Activated CD4-positive, alpha-beta T cell treated with anti-CD3 and anti-CD28 coated beads, Interleukin-2, amount 10 ng/mL, durations not matched to agents 7 days and 5 days (primary cell): ENCODE measurements around the gene CYP1A1. TPM values are rescaled to one million over a fixed set of nuclear protein-coding genes. Genes with fewer than 3 reads are reported as not detected.

Source experiments
- CTCF ChIA-PET: fragments of 350-600 bp; sonication (Branson Sonifier 250); formaldehyde crosslinking; loops from one replicate; lab custom pipeline; 2021; ENCODE audit warnings: antibody characterized with exemption; lab: Charles Lee
- POLR2A ChIA-PET: fragments of 350-600 bp; sonication (Branson Sonifier 250); formaldehyde crosslinking; loops from one replicate; lab custom pipeline; 2021; ENCODE audit warnings: antibody characterized with exemption; lab: Charles Lee
- DNase-seq: peaks from one replicate; pipeline ENCODE4 v3.0.0-alpha.2; 2020
- H3K27ac Mint-ChIP-seq: one replicate; pipeline ENCODE4 v1.8.0; 2021; ENCODE audit warnings: mild to moderate bottlenecking, moderate library complexity, mixed read lengths
- H3K27me3 Mint-ChIP-seq: one replicate; pipeline ENCODE4 v1.8.0; 2021; ENCODE audit warnings: mixed read lengths
- H3K36me3 Mint-ChIP-seq: one replicate; pipeline ENCODE4 v1.8.0; 2021; ENCODE audit warnings: low read depth, mixed read lengths
- H3K4me1 Mint-ChIP-seq: one replicate; pipeline ENCODE4 v1.8.0; 2021; ENCODE audit warnings: mixed read lengths
- H3K4me3 Mint-ChIP-seq: one replicate; pipeline ENCODE4 v1.8.0; 2021; ENCODE audit warnings: mild to moderate bottlenecking, moderate library complexity, mixed read lengths
- H3K9me3 Mint-ChIP-seq: one replicate; pipeline ENCODE4 v1.8.0; 2021; ENCODE audit warnings: mixed read lengths
- total RNA-seq, 2 experiments: library from RNA; stranded (reverse); gene quantifications; one replicate each; pipeline ENCODE4 v1.2.3, GENCODE V29; 2021

Gene CYP1A1
- total RNA-seq, 2 experiments from 2014 or later: 2.2 to 2.9 TPM

GRCh38 chr15:74710319-74711094 lies 14.8 kb downstream of the CYP1A1 start:
- peak overlapping the region; percentile 0 for H3K27ac Mint-ChIP-seq
- H3K27me3 Mint-ChIP-seq: peaks cover 16% of the 10 kb centered on the region
- H3K36me3 Mint-ChIP-seq: no peaks in the 10 kb centered on the region
- POLR2A ChIA-PET: no interaction called here
- no peak for DNase-seq
- H3K4me3 Mint-ChIP-seq: no peak overlapping the region
- H3K4me1 Mint-ChIP-seq: peaks cover 7% of the 10 kb centered on the region
- H3K9me3 Mint-ChIP-seq: no peaks in the 10 kb centered on the region
- CTCF ChIA-PET: interaction anchor here (0.6 to 0.7 kb wide), 2 partner anchors 58 to 878 kb away, joined by 3 read pairs; no protein-coding TSS in a partner anchor

GRCh38 chr15:74709892-74710291 lies 15.4 kb downstream of the CYP1A1 start:
- peaks cover 19% of the 10 kb centered on the region for H3K27me3 Mint-ChIP-seq
- H3K4me1 Mint-ChIP-seq: peaks cover 7% of the 10 kb centered on the region
- no peaks in the 10 kb centered on the region for H3K9me3 Mint-ChIP-seq
- ChIA-PET CTCF (interaction anchor here (0.6 to 0.7 kb wide), 2 partner anchors 57 to 877 kb away, joined by 3 read pairs; no protein-coding TSS in a partner anchor), POLR2A (no interaction called here)
- H3K27ac Mint-ChIP-seq: peak overlapping the region; percentile 0
- no peaks in the 10 kb centered on the region for H3K36me3 Mint-ChIP-seq
- DNase-seq: no peak
- H3K4me3 Mint-ChIP-seq: no peak overlapping the region

GRCh38 chr15:74709011-74709410 lies 16.3 kb downstream of the CYP1A1 start:
- H3K36me3 Mint-ChIP-seq: no peaks in the 10 kb centered on the region
- H3K4me1 Mint-ChIP-seq: peaks cover 7% of the 10 kb centered on the region
- no peaks in the 10 kb centered on the region for H3K9me3 Mint-ChIP-seq
- no peak for DNase-seq
- no peak overlapping the region for H3K4me3 Mint-ChIP-seq
- no peak overlapping the region for H3K27ac Mint-ChIP-seq
- POLR2A ChIA-PET: no interaction called here
- CTCF ChIA-PET: no interaction called here
- H3K27me3 Mint-ChIP-seq: peaks cover 17% of the 10 kb centered on the region

- Mint-ChIP-seq H3K36me3 (peaks cover 2% of the 10 kb centered on the region), H3K27me3 (peaks cover 7% of the 10 kb centered on the region), H3K9me3 (no peaks in the 10 kb centered on the region), H3K4me1 (peaks cover 42% of the 10 kb centered on the region), H3K4me3 (peak overlapping the region; percentile 100), H3K27ac (peak overlapping the region; percentile 100)
- ChIA-PET POLR2A (no interaction called here), CTCF (interaction anchor here (1.2 to 1.4 kb wide), 2 partner anchors 72 to 76 kb away, joined by 3 to 4 read pairs; no protein-coding TSS in a partner anchor)
- DNase-seq: no peak
Observed at GRCh38 chr15:74696808-74697207, 28.5 kb downstream of the CYP1A1 start.

- H3K4me1 Mint-ChIP-seq: peaks cover 42% of the 10 kb centered on the region
Observed at GRCh38 chr15:74696398-74696729, 29.0 kb downstream of the CYP1A1 start.

GRCh38 chr15:74695597-74696397 lies 29.5 kb downstream of the CYP1A1 start, which contains the start of gene EDC3:
Gene EDC3 (minus strand): TSS chr15:74696024. CDS start chr15:74675124, 20,900 bp downstream.
- Mint-ChIP-seq H3K4me3 (peak within 1 kb of the TSS; percentile 100), H3K27me3 (peaks cover 4% of the 10 kb centered on the region), H3K36me3 (peaks cover 2% of the 10 kb centered on the region), H3K4me1 (peaks cover 42% of the 10 kb centered on the region), H3K27ac (peak within 1 kb of the TSS; percentile 100), H3K9me3 (no peaks in the 10 kb centered on the region)
- ChIA-PET POLR2A (no interaction called here), CTCF (interaction anchor here (1.0 to 1.4 kb wide), 4 partner anchors 53 to 148 kb away, joined by 3 to 4 read pairs (median 3); no protein-coding TSS in a partner anchor)
- DNase-seq: peak; percentile 90

More at GRCh38 chr15:74696398-74696729, 29.0 kb downstream of the CYP1A1 start:
- peak overlapping the region; percentile 100 for H3K4me3 Mint-ChIP-seq
- peaks cover 2% of the 10 kb centered on the region for H3K36me3 Mint-ChIP-seq
- CTCF ChIA-PET: interaction anchor here (1.0 to 1.4 kb wide), 3 partner anchors 73 to 147 kb away, joined by 3 to 4 read pairs (median 3); no protein-coding TSS in a partner anchor
- POLR2A ChIA-PET: no interaction called here
- H3K9me3 Mint-ChIP-seq: no peaks in the 10 kb centered on the region
- H3K27me3 Mint-ChIP-seq: peaks cover 4% of the 10 kb centered on the region
- peak overlapping the region; percentile 100 for H3K27ac Mint-ChIP-seq
- DNase-seq: no peak

GRCh38 chr15:74692327-74692726 lies 33.0 kb downstream of the CYP1A1 start:
- Mint-ChIP-seq H3K27me3 (no peaks in the 10 kb centered on the region), H3K36me3 (peaks cover 4% of the 10 kb centered on the region), H3K4me3 (no peak overlapping the region), H3K27ac (no peak overlapping the region), H3K4me1 (peaks cover 42% of the 10 kb centered on the region), H3K9me3 (no peaks in the 10 kb centered on the region)
- POLR2A ChIA-PET: no interaction called here
- no peak for DNase-seq
- CTCF ChIA-PET: no interaction called here

GRCh38 chr15:74683758-74684157 lies 41.6 kb downstream of the CYP1A1 start:
- POLR2A ChIA-PET: no interaction called here
- no peak overlapping the region for H3K4me3 Mint-ChIP-seq

GRCh38 chr15:74682954-74683353 lies 42.4 kb downstream of the CYP1A1 start:
- no peak overlapping the region for H3K27ac Mint-ChIP-seq
- H3K4me1 Mint-ChIP-seq: peaks cover 5% of the 10 kb centered on the region
- ChIA-PET POLR2A (no interaction called here), CTCF (interaction anchor here (1.2 kb wide), 1 partner anchor 88 kb away, joined by 3 read pairs; no protein-coding TSS in a partner anchor)
- peaks cover 26% of the 10 kb centered on the region for H3K36me3 Mint-ChIP-seq
- no peaks in the 10 kb centered on the region for H3K27me3 Mint-ChIP-seq
- peaks cover 5% of the 10 kb centered on the region for H3K9me3 Mint-ChIP-seq
- no peak for DNase-seq
- H3K4me3 Mint-ChIP-seq: no peak overlapping the region

More at GRCh38 chr15:74683758-74684157, 41.6 kb downstream of the CYP1A1 start:
- Mint-ChIP-seq H3K4me1 (peaks cover 5% of the 10 kb centered on the region), H3K27me3 (no peaks in the 10 kb centered on the region), H3K36me3 (peaks cover 26% of the 10 kb centered on the region), H3K27ac (no peak overlapping the region), H3K9me3 (peaks cover 5% of the 10 kb centered on the region)
- DNase-seq: no peak
- CTCF ChIA-PET: interaction anchor here (0.6 to 1.2 kb wide), 3 partner anchors 16 to 551 kb away, joined by 3 to 4 read pairs (median 3); no protein-coding TSS in a partner anchor

- Mint-ChIP-seq H3K4me1 (peaks cover 9% of the 10 kb centered on the region), H3K36me3 (peaks cover 19% of the 10 kb centered on the region), H3K27ac (no peak overlapping the region), H3K4me3 (no peak overlapping the region), H3K9me3 (peaks cover 4% of the 10 kb centered on the region), H3K27me3 (no peaks in the 10 kb centered on the region)
- no peak for DNase-seq
- ChIA-PET POLR2A (no interaction called here), CTCF (no interaction called here)
Observed at GRCh38 chr15:74680456-74680855, 44.9 kb downstream of the CYP1A1 start.

GRCh38 chr15:74676801-74677200 lies 48.5 kb downstream of the CYP1A1 start:
- H3K27me3 Mint-ChIP-seq: no peaks in the 10 kb centered on the region
- POLR2A ChIA-PET: no interaction called here

GRCh38 chr15:74674161-74674560 lies 51.2 kb downstream of the CYP1A1 start:
- no peak overlapping the region for H3K4me3 Mint-ChIP-seq
- no peaks in the 10 kb centered on the region for H3K27me3 Mint-ChIP-seq
- peaks cover 3% of the 10 kb centered on the region for H3K4me1 Mint-ChIP-seq
- H3K27ac Mint-ChIP-seq: no peak overlapping the region
- ChIA-PET POLR2A (interaction anchor here (0.6 kb wide), 1 partner anchor 194 kb away, joined by 4 read pairs; no protein-coding TSS in a partner anchor), CTCF (interaction anchor here (1.0 kb wide), 1 partner anchor 11 kb away, joined by 3 read pairs; no protein-coding TSS in a partner anchor)
- DNase-seq: no peak
- peaks cover 17% of the 10 kb centered on the region for H3K36me3 Mint-ChIP-seq
- H3K9me3 Mint-ChIP-seq: no peaks in the 10 kb centered on the region

More at GRCh38 chr15:74676801-74677200, 48.5 kb downstream of the CYP1A1 start:
- DNase-seq: no peak
- Mint-ChIP-seq H3K9me3 (no peaks in the 10 kb centered on the region), H3K27ac (no peak overlapping the region), H3K4me1 (peaks cover 3% of the 10 kb centered on the region), H3K36me3 (peaks cover 11% of the 10 kb centered on the region), H3K4me3 (no peak overlapping the region)
- CTCF ChIA-PET: no interaction called here
